HG03097 (cell line): ENCODE data around the gene SMURF1.

Source experiments
- ATAC-seq: cut with Tn5 transposase; IDR thresholded peaks from one replicate; pipeline ENCODE4 v1.9.1; 2021; ENCODE audit not compliant: unreplicated experiment, low FRiP score

SMURF1 gene

DNA sequence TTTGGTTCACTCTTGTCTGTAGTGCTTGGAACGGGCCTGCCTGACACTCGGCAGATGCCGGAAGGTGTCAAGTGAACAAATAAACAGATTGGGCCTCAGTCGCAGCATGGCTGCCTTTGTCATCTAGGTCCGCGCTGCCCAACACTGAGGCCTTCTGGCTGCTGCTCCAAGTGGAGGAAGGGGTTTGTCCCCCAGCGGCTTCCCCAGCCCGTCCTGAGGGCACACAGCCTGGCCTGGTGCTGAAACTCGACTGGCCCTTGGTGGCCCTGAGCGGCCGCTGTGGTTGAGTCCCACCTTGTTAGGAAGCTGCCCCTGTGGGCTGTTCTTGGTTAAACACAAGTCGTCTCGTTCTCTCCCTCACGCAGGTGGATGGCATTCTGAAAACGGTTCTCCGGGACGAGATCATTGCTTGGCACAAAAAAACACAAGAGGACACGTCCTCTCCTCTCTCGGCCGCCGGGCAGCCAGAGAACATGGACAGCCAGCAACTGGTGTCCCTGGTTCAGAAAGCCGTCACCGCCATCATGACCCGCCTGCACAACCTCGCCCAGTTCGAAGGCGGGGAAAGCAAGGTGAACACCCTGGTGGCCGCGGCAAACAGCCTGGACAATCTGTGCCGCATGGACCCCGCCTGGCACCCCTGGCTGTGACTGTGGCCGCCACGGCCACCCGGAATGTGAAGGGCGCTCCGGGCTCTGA lies 132.1 kb downstream of the SMURF1 start:
- ATAC-seq: no peak

DNA sequence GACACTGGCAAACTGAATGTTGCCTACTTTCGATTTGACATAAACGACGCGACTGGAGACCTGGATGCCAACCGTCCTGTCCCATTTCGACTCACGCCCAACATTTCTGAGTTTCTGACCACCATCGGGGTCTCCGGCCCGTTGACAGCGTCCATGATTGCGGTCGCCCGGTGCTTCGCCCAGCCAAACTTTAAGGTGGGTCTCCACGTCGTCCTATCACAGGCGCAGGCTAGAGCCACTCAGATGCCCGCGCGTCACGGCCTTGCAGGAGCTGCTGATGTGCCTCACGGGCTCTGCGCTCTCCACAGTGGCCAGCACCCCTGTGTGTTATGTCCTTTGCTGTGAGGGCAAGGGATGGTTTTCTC lies 132.6 kb downstream of the SMURF1 start:
- ATAC-seq: no peak

DNA sequence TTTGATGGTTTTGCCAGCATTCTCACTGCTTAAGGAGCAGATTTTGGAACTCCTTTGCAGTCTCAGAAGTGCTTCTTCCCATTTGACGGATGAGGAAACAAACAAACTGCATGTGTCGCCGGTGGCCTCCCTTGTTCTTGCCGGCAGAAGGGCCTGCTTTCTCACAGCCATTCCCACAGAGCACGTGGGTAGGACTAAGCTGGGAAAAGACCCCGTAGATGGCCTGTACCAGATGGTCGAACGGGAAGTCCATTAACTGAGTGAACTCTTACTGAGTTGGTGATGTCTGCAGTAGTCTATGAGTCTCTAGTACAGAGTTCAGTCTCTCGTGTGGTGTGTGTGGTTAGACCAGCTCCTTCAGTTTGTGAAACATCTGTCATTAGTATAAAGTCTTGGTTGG lies 133.6 kb downstream of the SMURF1 start:
- ATAC-seq: no peak

DNA sequence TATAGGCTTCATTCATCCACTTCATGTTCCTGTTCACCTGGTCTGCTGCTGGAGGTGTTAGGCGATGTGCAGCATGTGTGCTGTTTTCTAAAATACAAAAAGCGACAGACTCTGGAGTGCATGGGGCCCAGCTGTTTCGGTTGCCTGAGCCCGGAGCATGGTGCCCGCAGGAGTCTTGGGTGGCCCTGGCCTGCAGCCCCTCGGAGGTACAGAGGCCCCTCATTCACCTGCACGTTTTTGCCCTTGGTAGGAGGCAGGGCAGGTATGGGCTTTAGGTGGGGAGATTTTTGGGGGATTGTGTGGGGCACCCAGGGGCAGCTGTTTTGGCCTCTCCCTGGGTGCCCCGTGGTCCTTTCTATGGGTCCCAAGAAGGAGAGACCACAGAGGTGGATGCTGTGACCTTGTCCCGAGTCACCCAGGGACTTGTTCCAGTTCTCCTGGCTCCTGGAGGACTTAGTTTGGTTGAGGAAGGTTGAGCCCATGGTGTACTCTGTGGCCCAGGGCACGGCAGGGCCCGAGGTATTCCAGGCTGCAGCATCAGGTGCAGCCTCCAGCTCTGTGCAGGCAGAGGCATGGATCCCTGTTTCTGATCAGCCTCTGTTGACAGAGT lies 134.9 kb downstream of the SMURF1 start:
- ATAC-seq: no peak

DNA sequence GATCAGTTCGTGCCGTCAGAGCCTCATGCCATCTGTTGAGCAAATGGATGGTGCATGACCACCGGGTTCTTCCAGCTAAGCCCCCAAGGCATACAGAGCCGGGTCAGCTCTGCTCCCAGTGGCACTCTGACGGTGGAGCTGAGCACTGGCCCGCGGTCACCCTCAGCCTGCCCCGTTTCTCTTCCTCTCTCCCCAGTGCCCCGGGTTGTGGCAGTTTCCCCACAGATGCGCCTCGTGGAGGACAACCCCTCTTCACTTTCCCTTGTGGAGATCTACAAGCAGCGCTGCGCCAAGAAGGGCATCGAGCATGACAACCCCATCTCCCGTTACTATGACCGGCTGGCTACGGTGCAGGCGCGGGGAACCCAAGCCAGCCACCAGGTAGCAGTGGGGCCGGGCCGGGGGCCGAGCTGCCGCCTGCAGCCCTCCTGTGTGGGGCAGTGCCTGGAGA lies 135.7 kb downstream of the SMURF1 start:
- no peak for ATAC-seq

DNA sequence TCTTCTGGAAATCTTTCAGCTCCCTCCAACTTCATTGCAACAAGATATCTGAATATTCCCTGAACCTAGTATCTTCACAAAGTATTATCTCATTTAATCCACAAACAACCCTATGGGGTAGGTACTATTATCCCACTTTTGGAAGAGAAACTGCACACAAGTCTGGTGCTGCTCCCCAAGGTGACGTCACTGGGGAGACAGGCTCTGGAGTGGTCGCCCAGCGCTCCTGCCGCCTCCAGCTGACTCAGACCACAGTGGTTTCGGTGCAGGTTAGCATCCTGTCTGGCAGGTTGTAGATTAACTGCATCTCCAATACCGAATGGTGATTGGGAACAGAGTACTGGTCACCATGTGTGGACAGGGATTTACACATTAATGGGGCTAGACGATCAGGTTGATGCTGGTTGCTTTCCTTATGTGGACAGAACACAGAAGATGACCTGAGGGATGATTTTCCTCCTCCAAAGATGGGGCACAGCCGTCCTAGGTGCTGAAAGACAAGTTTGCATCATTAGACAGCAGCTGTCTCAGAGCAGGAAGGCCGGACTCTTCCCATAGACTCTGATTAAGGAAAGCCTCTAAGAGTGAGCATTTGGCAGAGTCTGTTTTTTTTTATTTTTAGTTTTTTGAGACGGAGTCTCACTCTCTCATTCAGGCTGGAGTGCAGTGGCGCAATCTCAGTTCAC lies 137.0 kb downstream of the SMURF1 start:
- ATAC-seq: no peak

DNA sequence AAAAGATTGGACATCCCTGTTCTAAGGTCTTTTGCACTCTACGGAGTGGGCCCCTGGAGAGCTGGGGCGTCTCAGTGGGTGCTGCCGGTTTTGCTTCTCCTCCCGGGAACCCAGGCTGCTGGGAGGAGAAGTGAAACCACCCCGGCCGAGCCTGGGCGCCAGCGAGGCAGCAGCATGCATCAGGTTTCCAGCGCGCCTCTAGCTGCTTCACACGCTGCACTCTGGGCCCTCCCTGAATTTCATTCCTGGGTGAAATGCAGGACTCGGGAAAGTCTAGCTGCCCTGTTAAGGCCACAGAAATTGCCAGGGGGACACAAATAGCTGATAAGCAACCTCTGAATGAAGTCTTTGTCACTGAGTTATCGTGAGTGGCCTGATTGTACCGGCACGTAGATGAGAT lies 138.1 kb downstream of the SMURF1 start:
- ATAC-seq: no peak

DNA sequence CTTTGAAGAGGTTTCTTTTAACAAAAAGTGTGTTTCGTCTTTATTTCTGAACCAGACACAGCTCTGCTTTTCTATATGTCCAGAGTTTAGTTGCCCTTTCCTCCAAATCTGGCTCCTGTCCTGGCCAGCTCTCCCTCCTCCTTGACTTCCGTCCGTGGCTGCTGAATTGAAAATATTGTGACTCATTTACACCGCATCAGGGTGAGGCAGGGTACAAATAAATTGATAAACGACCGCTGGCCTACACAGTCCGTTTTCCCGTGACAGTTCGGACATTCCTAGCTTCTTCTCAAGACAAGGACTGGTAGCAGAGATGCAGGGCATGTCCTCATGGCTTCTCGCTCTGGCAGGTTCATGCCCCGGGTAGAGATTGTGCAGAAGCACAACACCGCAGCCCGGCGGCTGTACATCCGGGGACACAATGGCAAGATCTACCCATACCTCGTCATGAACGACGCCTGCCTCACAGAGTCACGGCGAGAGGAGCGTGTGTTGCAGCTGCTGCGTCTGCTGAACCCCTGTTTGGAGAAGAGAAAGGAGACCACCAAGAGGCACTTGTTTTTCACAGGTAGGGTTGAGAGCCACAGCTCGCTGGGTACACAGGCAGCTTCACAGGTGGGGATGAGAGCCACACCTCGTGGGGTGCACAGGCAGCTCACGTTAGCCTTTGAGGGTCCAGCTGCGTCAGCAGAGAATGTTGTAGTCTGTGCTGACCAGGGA lies 139.0 kb downstream of the SMURF1 start:
- no peak for ATAC-seq

DNA sequence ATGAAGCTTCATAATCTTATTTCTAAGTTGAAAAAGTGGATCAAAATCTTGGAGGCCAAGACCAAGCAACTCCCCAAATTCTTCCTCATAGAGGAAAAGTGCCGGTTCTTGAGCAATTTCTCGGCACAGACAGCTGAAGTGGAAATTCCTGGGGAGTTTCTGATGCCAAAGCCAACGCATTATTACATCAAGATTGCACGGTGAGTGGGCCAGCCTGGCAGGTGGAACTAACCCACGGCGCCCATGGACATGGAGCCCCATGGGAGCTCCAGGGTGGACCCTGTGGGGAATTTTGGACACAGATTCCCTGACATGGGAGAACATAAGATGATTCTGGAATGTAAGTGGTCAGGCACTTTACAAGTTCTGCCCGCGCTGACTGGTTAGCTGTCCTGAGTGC lies 139.7 kb downstream of the SMURF1 start:
- ATAC-seq: no peak

DNA sequence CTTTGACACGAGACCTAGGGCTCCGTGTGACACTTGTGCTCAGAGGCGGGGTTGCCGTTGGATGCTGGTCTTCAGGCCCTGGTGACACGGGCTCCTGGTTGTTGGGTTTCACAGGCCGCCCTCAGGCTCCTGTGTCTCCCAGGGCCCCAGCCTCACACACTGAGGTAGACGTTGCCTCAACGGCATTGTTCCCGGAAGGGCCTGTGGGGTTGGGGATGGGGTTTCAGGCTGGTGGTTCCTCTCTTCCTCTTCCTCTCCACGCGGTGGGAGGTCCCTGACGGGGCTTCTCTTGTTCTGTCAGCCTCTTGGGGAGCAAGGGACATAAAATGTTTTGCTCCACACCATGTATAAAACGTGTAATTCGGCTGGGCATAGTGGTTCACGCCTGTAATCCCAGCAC lies 140.5 kb downstream of the SMURF1 start:
- ATAC-seq: no peak

DNA sequence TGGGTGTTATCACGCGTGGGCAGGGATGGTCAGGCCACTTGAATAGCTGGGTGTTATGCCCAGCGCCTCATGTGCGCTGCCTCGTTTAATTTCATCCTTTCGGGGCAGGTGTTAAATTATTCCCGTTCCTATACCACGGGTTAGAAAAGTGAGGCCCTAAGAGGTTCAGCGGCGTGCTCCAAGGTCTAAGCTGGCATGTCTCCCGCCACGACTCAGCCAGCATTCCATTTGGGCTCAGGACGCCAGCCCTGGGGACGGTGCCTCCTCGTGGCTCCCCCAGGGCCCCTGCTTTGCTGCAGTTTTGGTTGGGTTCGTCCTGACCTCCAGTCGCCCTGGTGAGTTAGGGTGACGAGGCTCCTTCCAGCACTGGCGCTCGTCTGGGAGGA lies 141.1 kb downstream of the SMURF1 start:
- ATAC-seq: no peak

DNA sequence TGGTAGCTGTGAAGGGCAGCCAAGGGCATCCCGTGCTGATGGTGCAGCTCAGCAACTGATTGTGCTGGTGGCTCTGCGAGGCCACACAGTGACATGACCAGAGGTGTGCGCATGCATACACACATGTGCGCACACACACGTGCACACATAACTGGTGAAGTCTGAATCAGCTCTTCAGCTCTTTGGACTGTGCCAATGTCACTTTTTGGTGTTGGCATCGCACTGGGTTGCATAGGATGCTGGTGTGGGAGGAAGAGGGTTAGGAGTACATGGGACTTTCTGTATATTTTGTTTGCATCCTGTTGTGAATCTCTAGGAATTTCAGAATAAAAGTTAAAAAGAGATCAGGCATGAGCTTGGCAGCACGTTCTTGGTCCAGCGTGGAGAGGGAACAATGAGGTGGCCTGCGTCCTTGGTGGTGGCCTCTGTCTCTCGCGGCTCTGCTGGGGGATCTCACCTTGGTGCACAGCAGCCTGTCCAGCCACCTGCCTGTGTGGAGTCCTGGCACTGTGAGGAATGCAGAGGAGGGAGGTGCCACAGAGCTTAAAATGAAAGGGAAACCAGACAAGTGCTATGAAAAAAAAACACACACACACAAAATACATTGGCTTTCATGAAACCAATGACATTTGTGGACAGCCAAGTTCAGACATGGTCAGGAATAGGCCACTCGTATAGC lies 141.6 kb downstream of the SMURF1 start:
- ATAC-seq: no peak

DNA sequence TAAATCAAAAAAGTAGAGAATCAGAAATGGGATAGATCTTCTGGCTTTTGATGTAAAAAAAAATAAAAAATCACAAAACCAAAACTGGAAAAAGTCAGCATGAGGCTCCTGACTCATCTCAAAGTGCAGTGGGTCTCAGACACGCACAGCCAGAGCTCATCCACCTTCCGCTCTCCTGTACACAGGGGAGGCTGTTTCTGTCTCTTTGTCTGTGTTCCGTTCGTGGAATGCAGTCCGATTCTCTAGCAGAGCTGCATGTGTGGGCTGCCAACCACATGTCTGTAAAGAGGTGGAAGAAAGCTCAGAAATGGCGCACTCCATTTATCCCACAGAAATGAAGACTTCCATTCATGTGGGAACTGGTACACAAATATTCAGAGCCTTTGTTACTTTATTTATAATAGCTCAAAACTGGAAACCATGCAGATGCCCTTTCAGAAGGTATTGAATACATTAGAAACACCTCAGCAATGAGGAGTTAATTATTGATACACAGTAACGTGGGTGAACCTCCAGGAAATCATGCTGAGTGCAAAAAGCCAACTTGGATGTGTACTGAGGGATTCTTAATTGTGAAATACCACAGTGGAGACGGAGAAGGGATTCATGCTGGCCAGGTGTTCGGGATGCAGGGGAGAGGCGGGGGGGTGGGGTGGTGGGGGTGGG lies 142.3 kb downstream of the SMURF1 start:
- ATAC-seq: no peak

DNA sequence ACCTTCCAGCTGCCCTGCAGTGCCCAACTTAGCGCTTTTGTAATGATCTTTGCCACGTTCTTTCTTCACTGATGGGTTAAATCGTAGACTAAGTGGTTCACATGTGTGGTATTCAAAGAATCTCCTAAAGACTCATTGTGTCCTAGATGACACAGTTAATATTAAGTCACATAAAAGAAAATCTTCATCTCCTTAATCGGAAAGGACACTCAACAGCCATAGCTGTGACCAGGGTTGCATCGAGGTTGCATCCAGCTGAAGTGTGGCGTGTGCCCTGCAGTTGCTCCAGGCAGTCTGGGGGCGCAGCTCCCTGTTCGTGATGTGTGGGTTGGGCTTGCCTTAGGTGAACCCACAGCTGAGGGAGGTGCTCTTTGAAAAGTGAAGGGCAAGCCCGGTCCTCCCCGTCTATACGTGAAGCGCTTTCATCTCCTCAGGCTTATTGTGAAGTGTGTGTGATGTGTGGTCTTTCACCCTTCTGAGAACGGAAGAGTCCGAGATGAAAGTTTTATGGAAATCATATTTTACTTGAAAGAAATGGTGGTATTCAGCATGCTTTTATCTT lies 142.9 kb downstream of the SMURF1 start:
- ATAC-seq: no peak

DNA sequence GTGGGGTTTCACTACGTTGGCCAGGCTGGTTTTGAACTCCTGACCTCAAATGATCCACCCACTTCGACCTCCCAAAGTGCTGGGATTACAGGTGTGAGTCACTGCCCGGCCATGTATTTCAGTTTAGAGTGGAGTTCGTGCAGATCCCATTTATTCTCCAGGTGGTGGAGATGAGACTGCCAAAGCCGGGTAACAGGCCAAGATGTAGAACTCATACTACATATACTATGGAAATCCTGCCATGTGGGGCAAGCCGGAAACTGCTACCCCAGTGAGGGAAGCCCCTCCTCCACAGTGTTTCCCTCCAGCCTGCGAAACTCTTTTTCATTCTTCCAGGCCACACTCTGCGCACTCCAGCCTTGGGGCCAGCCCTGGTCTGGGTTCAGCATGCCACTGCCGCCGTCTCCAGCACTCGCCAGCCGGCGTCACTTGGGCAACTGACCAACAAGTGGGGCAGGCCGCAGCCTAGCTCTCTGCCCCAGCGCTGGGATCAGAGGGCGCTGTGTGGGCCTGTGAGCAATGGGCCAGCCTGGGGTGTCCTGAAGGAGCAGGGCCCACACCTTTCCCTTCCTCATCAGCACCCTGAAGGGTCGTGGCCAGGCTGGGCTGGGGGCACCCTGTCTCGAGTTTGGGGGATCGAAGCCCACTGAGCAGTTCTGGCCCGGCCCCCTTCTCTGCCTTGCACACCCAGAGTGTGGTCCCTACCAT lies 143.6 kb downstream of the SMURF1 start:
- no peak for ATAC-seq

DNA sequence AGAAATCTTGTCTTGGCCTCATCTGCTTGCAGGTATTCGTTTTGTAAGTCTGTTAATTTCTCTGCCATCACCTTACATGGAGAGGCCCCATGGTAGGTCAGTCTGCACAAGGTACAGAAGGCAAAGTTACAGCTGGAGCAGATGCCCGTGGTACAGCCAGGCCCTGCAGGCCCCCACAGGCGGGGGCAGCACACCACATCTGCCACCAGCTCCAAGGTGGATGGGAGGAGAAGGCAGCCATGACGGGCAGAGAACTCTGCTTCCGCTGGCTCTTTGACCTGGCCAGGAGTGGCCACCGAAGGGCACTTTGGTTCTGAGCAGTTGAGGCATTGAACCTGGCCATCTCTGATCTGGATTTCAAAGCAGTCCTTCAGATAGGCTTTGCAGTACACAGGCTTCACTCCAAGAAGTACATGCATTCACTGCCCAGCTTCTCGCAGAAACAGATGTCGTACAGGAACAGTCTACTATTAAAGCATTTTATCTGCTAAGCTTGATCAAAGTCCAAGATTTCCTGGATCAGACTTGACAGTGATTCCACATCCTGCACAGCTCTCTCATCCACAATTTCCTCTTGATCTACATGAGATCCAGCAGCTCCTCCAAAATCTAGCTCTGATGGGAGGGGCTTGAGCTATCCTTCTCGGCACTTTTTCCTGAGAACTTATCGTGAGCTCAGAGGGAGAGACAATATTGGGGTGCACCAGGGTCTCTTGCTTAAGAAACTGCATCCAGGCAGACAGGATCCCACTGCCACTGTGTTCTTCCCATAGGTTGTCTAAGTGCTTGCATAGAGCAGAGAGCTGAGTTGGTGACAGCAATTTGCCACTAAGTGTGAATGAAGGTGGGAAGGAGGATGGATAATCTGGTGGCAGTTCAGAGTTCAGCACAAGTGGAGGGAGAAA lies 144.8 kb downstream of the SMURF1 start:
- no peak for ATAC-seq

DNA sequence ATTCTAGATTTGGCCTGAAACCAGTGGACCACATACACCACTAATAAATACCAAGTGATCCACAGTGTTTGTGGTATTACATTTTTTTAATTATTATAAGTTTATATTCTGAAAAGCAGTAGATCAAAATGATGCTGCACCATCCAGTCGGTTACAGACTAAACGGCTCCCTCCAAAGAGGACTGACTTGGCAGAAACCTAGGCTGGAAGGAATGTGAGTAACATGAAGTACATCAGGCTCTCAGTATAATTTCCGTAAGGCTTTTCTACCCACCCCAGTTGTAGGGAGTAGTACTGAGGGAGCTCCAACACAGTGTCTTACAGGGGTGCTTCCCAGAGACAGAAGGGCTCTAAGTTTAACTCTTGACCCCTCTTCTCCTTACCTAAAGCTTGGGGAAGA lies 146.1 kb downstream of the SMURF1 start:
- no peak for ATAC-seq

DNA sequence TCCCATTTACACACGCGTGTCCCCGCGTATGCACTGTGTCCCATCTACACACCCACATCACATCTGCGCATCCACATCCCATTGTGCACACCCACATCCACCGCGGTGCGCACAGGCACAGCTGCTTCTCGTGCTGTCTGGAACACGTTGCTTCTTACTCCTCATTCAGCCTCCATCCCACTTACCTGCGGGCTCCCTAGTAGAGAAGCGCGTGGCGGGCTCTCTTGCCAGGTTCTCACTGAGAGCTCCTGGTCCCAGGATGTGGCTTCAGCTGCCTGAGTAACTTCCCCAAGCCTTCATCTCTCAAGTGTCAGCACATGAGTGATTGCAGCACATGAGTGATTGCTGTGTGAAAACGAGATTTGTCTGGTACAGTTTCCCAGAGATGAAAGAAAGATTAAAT lies 147.8 kb downstream of the SMURF1 start:
- ATAC-seq: no peak
